ENCODE measurements around the gene BCL10.
"Not testable (repeated sequence)": the region's sequence is repeated elsewhere in the genome, so short reads cannot be mapped to it uniquely, and the experiment has no call there.

The BCL10 gene

GRCh38 chr1:85264150-85264549 is 12.3 kb downstream of the BCL10 start:
- DNase-seq (ENCODE audit: low spot score), result no peak

DNA sequence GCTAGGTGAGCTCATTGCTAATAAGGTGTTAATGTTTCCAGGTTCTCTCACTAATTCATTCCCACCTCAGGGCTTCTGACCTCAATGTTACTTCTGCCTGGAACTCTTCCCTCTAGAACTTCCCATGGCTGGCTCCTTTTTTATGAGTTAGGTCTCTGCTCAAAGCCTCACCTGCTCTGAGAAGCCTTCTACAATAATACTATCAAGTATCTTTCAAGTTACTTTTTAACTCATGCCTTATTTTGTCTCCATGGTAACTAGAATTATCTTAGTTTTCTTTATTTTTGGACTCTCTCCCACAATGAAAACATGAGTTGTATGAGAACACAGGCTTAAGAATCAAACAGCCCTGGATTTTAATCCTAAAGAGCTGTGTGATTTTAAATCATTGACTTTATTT is 13.4 kb downstream of the BCL10 start:
- no peak for DNase-seq (ENCODE audit: low spot score)

- peak; percentile 50 for DNase-seq (ENCODE audit: low spot score)
Observed at GRCh38 chr1:85259912-85260274, 16.5 kb downstream of the BCL10 start.

DNA sequence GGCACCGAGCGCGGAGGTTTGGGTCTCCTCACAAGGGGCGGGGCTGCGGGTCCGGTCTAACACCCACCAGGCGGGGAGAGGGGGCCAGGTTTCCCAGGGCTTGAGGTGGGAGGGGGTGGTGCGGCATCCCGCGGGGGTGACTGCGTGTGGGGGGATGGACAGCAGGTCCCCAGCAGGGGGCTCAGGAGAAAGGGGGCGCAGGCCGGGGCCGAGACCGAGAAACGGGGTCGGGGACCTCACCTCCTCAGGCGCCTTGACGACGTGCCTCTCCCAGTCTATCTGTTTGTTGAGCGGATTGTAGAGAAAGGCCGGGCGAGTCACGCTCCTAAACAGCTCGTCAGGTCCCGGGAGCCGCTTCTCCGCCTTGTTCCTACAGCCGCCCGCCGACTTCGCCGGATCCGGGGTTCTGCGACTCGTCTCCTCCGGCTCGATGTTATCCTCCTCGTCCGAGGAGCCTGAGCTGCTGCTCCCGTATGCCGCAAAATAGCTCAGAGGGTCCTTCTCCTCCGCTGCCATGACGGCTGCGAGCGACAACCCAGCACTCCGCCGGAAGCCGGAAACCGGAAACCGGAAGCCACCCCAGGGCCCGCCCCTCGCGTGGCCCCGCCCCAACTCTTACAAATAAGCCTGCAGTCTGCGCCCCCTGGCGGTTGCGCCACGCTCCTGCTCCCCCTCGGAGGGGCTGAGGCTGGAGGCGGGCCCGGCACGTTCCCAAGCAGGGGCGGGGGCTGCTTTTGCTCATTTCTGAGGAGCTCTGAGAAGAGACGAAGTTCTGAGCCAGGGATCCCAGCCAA is 17.1 kb downstream of the BCL10 start, which contains the start of gene C1orf52:
Gene C1orf52 (minus strand): TSS at position 545 of the 794 bp plus-strand sequence. CDS start 29 bp downstream, at position 516.
- peak; percentile 94 for DNase-seq (ENCODE audit: low spot score)

DNA sequence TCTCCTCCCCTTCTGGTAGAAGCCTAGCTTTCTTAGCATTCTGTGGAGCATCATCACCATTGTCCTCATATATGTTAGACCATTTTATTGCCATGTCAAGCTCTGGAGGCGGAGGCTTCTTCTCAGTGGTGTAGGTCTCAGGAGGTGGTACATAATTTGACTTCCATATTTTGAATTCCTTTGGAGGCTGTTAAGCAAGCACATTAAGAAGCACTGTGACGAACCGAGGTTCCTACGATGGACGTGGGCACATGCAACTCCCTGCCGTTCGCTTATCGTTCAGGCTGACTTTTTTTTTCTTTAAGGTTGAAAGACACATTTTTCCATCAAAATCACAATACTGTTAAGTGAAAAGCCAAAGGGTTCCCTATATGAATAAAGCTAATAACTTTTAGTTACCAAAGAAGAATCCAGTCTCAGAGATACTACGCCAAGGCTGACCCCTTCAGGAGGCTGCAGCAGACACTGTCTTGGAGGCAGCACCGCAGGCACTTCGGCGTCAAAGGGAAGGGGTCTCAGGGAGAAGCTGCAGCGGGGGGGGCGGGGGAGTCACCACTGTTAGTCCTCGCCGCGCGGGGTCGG is 17.8 kb downstream of the BCL10 start:
- DNase-seq (ENCODE audit: low spot score), result no peak

DNA sequence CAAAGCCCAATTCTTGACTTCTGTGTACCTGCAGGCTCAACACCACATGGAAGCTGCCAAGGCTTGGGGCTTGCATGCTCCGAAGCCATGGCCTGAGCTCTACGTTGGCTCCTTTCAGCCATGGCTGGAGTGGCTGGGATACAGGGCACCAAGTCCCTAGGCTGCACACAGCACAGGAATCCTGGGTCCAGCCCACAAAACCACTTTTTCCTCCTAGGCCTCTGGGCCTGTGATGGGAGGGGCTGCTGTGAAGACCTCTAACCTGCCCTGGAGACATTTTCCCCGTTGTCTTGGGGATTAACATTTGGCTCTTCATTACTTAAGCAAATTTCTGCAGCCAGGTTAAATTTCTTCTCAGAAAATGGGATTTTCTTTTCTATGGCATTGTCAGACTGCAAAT is 27.4 kb downstream of the BCL10 start:
- not testable (repeated sequence) for DNase-seq (ENCODE audit: low spot score)

GRCh38 chr1:85245891-85246290 is 30.5 kb downstream of the BCL10 start:
- no peak for DNase-seq (ENCODE audit: low spot score)

DNA sequence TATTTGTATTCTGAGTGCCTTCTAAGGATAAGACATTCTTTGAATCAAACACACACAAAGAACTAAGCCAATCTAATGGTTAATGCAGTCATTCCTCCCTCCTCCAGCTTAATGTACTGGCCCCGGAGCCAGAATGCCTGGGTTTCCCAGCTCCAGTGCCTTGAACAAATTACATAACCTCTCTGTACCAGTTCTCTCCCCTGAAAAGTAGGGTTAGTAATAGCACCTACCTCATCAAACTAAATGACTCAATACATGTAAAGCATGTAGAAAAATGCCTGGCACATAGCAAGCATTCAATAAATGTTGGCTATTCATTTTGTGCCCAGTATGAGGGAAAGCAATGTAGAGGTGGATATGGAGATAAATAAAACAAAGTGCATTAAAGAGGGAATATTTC is 31.0 kb downstream of the BCL10 start:
- no peak for DNase-seq (ENCODE audit: low spot score)

DNA sequence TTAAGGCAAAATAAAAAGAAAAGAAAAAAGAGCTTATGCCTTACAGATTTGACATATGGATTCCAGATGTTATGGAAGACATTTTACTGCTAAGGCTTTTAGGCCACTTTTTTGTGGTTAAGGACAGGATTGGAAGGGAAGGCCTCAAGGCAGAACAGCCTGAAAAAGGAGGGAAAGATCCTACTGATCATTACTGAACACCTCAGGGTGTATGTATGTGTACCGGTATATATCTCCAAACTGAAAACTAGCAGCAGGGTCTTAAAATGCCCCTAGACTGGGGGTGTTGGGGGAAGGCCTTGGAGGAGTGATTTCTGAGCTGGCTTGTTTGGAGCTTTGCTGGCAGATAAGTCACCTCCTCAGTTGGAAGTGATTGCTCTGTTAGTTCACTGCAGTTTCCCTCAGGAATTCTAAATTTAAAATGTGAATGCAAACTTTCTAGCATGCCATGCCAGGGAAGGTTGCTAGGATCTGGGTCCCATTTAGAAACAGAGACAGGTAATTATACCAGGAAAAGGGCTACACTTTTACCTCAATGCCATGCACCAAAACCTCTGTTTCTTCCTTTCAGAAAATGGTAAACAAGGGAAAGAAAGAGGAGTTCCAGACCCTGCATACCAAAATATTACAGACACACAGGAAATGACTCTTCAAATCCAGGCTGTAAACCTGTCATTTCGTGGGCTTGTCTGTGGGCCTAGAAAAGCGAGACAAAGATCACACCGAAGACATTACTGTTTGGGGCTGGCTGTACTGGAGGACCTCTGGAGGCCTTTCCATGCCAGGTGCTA is 32.0 kb downstream of the BCL10 start:
- DNase-seq (ENCODE audit: low spot score), result peak; percentile 64

- DNase-seq (ENCODE audit: low spot score), result no peak
Observed at GRCh38 chr1:85243372-85243771, 33.1 kb downstream of the BCL10 start.

- DNase-seq (ENCODE audit: low spot score), result no peak
Observed at GRCh38 chr1:85240643-85241042, 35.8 kb downstream of the BCL10 start.

- peak; percentile 46 for DNase-seq (ENCODE audit: low spot score)
Observed at GRCh38 chr1:85240174-85240601, 36.2 kb downstream of the BCL10 start.

DNA sequence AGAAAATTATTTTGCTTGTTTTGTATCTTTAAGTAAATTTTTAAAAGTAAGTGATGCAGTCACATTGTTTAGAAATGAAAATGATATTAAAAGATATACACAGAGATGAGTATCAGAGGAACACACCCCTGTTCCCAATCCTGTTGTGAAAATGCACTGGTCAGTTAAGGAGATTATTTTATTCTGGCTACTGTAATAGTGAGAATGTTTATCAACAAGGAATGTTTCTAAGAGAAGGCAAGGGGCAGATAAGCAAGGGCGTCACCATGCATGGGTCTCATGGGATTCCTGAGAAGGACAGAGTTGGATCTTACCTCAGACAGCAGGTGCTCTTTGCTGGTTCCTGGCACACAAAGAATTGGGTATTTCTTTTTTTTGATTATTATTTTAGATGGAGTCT is 38.8 kb downstream of the BCL10 start:
- no peak for DNase-seq (ENCODE audit: low spot score)

GRCh38 chr1:85230305-85230977 is 46.0 kb downstream of the BCL10 start:
- no peak for DNase-seq (ENCODE audit: low spot score)

- DNase-seq (ENCODE audit: low spot score), result no peak
Observed at GRCh38 chr1:85229574-85230097, 46.8 kb downstream of the BCL10 start.

DNA sequence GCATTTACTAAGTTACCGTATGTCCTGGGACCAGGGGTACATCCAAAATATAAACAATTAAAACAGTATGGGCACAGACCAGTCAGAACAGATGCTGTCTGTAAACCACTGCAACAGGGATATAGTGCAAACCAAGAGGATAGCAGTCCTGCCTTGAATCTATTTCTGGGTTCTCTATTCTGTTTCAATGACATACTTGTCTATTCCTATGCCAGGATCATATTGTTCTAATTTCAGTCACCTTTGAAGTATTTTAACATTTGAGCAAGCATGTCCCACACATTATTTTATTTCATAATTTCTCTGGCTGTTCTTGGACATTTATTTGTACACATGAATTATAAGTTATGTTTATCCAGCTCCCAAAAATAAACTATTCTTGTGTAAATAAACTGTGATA is 47.5 kb downstream of the BCL10 start:
- no peak for DNase-seq (ENCODE audit: low spot score)

GRCh38 chr1:85225624-85226380 is 50.6 kb downstream of the BCL10 start:
- DNase-seq (ENCODE audit: low spot score), result no peak

DNA sequence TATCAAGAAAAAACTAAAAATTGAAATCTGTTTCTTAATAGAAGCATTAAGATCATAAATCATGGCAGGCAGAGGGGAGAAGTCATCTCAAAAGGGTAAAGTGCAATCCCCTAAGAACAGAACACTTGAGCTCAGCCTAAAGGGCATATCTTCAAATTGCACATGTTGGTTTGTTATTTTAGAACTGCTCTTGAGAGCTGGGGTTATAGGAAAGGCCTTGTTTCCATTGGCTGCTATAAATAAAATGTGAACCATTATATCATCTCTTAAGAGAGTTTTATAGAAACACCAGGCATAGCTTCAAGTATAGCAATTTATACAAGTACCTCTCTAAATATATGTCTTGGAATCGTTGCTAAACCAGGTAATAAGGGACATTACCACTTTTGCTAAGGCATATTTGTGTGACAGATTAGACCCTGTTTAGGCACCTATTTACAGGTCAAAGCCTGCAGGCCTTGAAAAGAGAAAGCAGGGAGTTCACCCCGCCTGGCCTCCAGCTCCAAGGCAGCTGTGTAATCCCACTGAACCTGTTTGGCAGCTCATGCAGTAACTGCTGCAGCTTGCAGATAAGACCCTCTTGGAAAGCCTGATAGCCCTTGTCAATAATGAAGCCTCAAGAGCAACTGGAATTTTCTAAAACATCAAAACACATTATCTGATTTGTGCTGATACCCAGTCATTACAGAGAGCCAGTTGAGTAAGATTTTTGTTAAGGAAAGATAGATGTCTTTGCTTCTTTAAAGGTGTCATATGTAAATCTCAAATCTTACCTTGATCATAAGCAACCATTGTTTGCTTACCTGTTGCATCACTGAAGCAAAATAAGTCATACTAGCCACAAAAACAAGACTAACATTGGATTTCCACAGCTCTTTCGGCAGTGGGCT is 51.5 kb downstream of the BCL10 start:
- no peak for DNase-seq (ENCODE audit: low spot score)

- no peak for DNase-seq (ENCODE audit: low spot score)
Observed at GRCh38 chr1:85224295-85224694, 52.1 kb downstream of the BCL10 start.

- DNase-seq (ENCODE audit: low spot score), result no peak
Observed at GRCh38 chr1:85223334-85223733, 53.1 kb downstream of the BCL10 start.
